ENCODE data around the gene MYL12A.

DNA sequence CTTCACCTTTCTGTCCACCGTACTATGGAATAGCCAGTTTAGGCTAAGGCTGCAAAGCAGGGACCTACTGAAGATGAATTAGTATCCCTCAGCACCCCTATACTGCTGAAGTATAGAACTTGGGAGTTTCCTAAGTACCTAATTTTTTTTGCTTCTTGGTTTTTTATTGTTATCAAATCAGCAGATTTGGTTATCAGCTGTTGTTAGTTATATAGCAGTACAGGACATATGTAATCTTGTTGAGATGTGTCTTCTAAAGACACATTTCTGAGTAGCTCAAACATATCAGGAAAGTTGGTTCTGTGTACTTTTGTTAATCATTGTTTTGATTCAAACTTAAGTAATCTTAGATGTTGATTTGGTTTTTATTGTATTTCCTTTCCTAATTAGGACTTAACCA is 5.2 kb downstream of the MYL12A start:
- TF ChIP-seq, protein P1, sequence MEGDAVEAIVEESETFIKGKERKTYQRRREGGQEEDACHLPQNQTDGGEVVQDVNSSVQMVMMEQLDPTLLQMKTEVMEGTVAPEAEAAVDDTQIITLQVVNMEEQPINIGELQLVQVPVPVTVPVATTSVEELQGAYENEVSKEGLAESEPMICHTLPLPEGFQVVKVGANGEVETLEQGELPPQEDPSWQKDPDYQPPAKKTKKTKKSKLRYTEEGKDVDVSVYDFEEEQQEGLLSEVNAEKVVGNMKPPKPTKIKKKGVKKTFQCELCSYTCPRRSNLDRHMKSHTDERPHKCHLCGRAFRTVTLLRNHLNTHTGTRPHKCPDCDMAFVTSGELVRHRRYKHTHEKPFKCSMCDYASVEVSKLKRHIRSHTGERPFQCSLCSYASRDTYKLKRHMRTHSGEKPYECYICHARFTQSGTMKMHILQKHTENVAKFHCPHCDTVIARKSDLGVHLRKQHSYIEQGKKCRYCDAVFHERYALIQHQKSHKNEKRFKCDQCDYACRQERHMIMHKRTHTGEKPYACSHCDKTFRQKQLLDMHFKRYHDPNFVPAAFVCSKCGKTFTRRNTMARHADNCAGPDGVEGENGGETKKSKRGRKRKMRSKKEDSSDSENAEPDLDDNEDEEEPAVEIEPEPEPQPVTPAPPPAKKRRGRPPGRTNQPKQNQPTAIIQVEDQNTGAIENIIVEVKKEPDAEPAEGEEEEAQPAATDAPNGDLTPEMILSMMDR (conservative IDR thresholded peaks at IDR 0.05; ENCODE audit: low read depth, low read length), result no peak
- TF ChIP-seq MAZ (IDR thresholded peaks at IDR 0.05; ENCODE audit: borderline replicate concordance, low read depth, low read length) (no peak), SMC3 (IDR thresholded peaks at IDR 0.05; ENCODE audit: low read depth, low read length) (no peak)
- TF ChIP-seq, protein P2, sequence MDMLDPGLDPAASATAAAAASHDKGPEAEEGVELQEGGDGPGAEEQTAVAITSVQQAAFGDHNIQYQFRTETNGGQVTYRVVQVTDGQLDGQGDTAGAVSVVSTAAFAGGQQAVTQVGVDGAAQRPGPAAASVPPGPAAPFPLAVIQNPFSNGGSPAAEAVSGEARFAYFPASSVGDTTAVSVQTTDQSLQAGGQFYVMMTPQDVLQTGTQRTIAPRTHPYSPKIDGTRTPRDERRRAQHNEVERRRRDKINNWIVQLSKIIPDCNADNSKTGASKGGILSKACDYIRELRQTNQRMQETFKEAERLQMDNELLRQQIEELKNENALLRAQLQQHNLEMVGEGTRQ (IDR thresholded peaks at IDR 0.05; ENCODE audit: low read depth, low read length), result no peak

All from IMR-90 (cell line).